Limb (tissue), 2 donors: ENCODE data around the gene SLC13A4.
"Not testable (repeated sequence)": the region's sequence is repeated elsewhere in the genome, so short reads cannot be mapped to it uniquely, and the experiment has no call there.

Experiments
- DNase-seq, 2 donors: peaks; one replicate each; pipeline ENCODE4 v3.0.0-alpha.2; 2016; ENCODE audit errors: extremely low spot score in 2 of 2

Gene SLC13A4

DNA sequence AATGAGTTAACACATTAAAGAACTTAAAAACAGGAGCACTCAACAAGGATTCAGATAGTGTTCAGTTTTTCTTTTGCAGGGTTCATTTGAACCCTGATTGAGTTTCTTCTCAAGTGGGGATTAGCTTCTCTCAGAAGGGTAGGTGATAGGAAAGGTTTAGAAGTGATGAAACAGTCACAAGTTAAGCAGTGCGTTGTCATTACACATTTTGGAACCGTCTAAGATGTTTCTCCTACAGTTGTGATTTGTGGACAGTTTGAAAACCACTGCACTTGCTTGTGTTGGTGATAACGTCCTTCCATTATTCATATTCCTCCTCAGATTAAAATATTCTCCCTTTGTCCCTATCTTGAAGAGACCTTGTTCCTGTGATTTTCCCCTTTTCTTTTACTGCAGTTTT, 62.9 kb downstream of the SLC13A4 start:
- DNase-seq: no peak

DNA sequence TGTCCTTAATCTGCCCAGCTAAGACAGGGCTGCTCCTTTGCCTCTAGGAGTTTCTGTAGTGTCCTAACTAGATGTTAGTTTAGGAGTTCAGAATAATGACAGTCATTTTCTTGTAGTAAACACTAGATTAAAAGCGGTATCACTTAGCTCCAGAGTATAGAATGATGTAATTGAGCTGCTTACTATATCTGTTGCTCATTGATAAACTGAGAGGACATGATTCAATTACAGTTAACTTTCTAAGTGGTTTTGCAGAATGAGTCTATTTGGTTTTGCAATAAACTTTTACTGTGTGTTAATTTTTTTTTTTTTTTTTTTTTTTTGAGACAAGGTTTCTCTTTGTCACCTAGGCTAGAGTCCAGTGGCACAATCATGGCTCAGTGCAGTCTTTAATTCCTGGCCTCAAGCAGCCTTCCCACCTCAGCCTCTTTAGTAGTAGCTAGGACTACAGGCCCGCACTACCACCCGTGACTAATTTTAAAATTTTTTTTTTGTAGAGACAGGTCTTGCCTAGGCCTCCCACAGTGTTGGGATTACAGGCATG, 63.9 kb downstream of the SLC13A4 start:
- DNase-seq: no peak

DNA sequence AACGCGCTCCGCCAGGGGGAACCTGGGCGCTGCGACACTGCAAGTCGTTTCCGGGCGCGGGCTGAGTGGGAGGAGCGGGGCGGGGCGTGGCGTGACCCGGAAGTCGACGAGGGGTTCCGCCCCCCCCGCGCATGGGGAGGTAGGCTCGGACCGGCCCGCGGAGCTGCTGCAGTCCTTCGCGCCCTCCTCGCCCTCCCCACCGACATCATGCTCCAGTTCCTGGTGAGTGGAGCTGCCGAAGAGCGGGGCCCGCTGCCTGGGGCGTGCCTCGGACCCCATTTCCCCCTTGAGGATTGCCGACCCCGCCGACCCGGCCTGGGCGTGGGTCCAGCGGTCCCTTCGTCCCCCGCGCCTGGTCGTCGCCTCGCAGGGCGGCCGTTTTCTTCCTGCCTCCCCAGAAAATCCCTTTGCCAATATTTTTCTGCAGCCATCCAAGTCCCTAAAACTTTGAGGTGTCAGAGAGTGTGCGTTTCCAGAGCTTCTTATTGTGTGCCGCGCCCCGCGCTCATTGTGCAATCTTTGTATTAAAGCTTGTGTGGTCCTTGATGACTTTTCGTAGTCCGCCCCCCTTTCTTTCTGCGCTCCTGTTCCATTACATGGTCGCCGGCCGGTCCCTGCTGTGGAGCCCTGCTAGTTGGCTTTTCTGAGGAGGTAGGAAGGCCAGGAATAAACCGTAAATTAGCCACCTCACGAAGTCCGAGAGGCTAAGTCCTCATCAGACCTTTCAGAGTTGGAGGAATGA, 65.4 kb downstream of the SLC13A4 start, which contains the start of gene STMP1:
TSS of gene STMP1 (plus strand) at position 142 of the 742 bp plus-strand sequence.
- peak; percentile 92 to 99 for DNase-seq

DNA sequence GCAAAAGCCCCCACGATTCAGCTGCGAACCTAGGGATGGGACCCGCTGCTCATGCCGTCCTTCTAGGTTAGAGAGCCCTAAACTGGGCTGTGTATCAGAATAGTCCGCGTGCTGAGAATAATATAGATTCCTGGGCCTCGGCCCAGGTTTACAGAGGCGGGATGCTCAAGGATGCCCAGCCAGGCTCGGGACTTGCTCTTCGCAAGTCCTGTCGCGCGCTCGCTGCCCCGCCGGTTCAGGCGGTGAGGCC, 65.9 kb downstream of the SLC13A4 start:
- DNase-seq: no peak

DNA sequence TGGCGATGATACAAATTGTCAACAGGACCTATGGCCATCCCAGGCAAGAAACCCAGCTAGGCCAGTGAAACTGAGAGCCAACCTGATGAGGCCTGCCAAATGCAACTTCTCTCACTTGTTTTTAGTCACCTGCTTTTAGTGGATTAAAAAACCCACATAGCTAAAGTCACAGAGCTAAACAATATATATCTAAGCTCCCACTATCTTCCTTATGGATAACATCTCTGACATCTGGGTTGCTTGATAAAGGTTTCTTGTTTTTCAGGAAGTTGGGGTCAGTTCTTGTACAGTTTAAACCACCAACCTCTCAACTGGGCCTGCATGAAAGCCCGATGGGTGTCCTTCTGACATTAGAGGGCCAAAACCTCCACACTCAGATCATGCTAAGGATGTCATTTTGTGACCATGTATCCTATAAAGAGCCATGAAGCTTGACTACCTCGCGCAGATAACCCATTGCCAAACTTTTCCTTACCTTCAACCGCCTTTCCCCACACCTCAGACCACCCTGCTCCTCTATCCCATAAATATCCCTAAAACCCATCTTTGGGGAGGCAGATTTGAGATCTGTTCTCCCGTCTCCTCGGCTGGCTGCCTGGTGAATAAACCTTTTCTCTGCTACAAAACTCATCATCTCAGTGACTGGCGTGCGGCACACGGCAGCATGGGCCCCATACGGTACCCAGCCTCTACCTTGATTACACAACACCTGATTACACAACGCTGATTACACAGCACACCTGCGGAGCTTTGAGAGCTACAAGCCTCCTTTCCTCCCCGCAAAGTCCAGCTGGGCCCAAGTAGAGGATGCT, 66.5 kb downstream of the SLC13A4 start:
- no peak for DNase-seq

DNA sequence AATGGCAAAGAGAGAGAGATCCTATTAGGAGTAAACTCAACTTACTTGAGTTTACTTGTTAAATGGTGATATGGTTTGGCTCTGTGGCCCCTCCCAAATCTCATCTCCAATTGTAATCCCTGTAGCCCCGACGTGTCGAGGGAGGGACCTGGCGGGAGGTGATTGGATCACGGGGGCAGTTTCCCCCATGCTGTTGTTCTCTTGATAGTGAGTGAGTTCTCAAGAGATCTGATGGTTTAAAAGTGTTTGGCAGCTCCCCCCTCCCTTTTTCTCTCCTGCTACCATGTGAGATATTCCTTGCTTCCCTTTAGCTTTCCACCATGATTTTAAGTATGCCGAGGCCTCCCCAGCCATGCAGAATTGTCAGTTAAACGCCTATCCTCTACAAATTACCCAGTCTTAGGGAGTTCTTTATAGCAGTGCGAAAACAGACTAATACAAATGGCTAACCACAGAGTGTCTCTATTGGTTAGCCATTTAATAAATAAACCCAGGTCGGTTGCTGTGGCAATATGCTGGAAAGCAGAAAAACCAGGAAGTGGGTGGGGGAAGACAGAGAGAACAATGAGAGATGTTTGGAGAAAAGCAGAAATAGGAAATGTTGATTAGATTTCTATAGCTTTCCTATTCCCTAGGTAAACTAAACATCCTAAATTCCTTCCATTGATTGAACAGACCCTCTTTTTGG, 68.7 kb downstream of the SLC13A4 start:
- no peak for DNase-seq

DNA sequence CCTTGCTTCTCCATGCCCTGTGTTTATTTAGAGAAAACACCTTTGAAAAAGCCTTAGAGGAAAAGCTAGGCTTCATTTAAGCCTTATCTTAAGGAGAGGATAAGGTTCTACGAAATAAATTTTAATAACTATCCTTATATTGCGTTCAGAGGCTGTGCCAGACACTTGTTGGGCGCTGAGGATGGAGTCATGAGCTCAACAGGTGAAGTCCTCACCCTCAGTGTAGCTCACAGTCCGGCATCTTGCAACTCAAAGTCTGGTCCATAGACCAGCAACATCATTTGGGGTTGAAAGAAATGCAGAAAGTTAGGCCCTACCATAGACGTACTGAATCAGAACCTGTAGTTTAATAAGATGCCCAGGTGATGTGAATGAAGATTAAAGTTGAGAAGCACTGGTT, 69.4 kb downstream of the SLC13A4 start:
- no peak for DNase-seq

DNA sequence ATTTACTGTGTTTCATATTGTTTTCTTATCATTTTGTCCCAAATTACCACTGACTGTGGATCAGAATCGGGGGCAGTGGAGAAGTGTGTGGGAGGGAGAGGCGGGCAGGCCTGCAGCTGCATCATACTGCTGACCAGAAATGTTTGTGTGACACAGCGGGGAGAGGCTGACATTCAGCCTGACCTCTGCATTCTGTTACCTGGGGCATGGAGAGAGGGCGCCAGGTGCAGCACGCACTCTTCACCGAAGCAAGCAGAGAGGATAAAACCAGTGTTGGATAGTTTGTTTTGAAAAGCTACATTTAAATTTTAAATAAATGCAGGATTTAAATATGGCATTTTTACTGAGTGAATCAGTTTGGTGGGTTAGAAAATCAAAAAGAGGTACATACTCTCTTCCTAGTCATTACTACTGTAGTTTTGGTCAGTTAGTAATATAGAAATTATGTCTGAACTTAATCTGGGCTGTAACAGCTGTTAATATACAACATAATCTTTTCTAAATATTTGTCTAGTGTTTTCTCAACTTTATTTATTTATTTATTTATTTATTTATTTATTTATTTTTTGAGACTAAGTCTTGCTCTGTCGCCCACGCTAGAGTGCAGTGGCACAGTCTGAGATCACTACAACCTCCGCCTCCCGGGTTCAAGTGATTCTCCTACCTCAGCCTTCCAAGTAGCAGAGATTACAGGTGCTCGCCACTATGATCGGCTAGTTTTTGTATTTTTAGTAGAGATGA, 74.5 kb downstream of the SLC13A4 start:
- no peak for DNase-seq

DNA sequence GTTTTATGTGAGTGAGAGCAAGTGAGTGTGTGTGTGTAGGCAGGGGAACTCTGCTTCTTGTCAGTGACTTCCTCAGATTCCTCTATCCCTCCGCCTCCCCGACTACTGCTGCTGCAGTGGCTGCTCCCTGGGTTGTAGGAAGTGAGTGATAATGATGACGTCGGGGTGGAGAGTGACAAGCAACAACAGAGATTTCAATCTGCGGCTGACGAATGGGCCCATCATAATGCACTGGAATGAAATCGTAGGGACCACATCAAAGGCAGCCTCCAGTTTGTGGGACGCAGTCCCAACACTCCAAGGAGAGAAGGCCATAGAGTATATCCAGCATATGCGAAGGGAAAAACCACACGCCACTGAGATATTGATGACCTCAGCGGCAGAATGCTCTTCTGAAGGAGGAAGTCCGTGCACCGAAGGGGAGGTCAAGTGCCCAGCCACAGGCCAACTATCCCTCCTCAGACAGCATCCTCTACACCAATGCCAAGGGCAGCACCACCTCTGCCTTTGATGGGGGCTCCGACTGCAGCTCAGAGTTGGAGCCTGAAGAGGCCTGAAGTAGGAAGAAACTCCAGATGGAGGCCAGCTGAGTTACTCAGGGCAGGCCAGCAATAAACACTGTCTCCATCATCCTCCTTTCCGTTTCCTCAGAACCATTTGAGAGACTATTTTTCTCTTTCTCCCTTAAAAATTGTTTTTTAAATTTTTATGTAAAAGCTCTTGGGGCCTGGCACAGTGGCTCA, 77.0 kb downstream of the SLC13A4 start:
- DNase-seq: no peak

DNA sequence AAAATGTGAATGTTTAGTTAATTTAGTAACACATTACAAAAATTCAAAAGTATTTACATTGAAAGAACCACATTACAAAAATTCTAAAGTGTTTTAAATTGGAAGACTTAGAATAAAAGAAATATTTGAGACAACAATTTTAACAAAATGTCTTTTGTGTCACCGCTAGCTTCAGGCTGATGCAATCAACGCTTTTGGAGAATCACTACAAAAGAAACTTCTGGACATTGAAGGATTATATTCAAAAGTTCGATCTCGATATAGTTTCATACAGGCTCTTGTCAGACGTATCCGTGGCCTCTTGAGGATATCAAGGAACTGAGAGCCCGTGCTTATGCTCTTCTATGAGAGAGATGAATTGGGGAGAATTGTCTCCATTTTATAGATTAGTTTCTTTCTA, 79.8 kb downstream of the SLC13A4 start:
- no peak for DNase-seq

DNA sequence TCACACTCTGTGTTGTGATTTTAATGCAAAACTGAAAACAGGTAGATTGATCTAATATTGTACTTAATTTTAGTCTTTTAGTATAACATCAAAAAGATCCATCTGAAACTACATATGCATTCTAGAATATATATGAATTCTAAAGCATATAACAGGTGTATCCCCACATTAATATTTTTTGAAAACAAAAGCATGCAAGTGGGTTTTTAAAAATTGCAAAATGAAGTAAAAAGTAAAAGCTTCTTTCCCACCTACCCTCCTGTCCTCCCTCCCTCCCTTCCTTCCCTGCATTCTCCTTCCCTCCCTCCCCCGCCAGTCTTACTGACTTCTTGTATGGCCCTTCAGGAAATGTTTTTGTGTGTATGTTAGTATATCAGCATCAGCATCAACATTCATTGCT, 80.2 kb downstream of the SLC13A4 start:
- DNase-seq: no peak

DNA sequence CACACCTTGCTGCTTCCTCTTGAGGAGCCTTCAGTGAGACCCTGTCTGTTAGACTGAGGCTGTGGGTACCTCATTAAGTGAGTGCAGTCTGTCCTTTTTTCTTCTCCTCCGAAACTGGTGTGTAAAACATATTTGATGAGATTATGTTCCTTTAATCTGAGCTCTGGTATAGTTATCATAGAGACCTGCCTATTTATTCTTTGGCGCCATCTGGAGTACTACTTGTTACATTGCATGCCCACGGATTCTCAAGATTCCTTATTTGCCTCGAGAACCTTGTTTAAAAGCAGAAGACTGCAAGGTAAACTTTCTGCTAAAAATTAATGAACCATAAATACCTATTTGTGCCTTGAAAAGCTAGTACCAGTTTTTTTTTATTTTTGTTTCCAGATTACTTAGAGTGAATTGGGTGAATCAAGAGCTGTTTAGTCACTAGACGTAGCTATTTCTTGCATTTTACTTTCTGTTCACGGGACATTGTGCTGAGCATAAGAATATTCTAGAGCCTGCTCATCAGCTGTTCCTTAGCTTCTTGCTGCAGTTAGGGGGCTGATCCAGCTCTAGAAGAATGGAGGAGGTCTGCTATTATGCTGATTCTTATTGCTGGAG, 82.6 kb downstream of the SLC13A4 start:
- peak in 1 of 2 donors; percentile 60 for DNase-seq

DNA sequence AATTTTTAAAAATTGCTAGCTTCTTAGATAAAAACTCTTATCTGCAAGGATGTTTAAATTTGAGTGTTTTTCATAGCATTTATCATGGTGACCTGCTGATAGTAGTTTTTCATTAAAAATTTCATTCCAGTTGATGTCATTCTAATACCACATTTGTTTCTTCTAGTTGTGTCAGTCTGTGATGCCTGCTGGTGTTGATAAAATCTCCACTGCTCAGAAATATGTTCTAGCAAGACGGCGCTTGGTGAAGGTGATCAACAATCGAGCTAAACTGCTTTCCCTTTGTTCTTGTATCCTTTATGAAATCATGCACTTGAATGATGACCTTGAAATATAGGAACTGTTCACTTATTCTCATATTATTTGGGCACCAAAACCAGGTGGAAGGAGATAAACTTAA, 83.3 kb downstream of the SLC13A4 start:
- DNase-seq: no peak

DNA sequence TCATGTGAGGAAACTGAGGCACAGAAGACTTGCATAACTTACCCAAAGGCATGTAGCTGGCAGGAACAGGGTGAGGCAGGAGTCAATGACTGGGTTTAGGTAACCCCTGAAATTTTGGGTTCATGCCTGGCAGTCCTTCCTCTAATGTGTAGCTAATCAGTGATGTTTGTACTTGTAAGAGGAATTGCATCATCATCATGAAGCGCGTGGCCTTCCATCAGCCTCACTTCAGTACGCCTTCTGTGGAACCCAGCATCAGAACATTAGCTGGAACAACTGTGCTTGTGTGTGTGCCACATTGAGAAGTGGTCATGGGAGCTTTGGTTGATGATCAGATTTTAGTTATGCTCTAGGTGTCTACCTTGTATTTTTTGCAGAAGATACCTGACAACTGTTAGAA, 83.8 kb downstream of the SLC13A4 start:
- DNase-seq: no peak

DNA sequence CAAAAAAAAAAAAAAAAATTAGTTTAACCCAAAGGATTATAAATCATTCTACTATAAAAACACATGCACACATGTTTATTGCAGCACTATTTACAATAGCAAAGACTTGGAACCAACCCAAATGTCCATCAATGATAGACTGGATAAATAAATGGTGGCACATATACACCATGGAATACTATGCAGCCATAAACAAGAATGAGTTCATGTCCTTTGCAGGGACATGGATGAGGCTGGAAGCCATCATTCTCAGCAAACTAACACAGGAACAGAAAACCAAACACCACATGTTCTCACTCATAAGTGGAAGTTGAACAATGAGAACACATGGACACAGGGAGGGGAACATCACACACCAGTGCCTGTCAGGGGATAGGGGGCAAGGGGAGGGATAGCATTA, 88.3 kb downstream of the SLC13A4 start:
- not testable (repeated sequence) for DNase-seq

DNA sequence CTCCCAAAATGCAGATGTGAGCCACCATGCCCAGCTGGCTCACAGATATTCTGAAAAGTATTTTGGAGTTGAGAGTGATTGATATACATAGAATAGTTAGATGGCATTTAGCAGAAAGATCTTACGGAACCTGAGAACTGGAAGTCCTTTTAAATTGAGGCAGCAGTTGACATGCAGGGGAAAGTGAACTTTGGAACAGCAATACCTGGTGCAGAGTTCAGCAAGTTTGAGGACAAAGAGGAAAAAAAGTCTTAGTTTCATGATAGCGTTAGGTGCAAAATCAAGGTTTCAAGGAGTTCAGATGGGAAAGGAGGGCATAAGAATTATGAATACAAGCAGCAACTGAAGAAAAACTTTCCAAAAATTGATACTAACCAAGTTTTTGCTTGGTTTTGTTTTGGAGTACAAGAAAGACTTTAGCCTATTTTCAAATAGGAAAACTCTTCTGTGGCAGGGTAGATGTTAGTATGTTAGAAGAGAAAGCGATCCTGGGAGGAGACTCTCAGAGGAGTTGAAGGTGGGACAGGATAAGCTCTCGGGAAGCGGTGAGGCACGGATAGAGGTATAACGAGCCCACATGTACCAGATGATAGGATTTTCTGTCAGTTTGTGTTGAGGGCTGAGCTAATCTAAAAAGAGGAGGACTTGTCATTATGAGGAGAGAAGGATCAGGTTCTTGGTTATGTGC, 93.7 kb downstream of the SLC13A4 start:
- DNase-seq: no peak
